OCI-M2 (cell line): ENCODE measurements around the gene ABCA1.

Experiments used
- DNase-seq: peaks from one replicate; lab custom pipeline; 2025; ENCODE audit not compliant: unreplicated experiment; lab: John Stamatoyannopoulos, UW

Gene ABCA1

DNA sequence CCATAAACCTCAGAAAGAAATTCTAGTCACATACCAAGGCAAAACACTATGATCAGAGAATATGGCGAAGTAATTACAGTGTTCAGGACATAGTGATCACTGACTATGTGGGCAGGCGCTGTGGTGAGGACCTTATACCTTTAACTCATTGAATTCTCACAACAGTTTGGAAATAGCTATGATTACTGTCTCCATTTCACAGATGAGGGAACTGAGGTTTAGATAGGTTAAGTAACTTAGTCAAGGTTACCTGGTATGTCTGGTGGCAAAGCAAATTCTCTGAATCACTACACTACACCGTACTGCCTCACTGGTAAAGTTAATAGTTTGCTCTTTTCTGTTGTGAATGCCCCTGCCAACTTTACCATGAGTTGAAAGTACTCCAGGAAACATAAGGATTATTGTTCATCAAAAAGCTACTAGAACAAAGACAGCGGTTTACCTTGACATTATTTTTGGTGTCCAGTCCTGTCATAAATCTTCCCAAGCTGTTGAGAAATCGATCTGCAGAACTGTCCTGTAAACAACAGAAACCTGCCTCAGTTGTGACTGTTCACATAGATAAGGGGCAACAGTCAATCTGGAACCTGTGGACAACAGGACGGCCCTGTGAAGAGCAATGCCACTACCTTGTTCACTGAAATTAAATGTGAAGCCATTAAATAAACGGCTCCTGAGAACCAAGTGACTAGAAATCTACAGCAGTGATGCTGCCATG, 127.7 kb downstream of the ABCA1 start:
- DNase-seq = no peak

DNA sequence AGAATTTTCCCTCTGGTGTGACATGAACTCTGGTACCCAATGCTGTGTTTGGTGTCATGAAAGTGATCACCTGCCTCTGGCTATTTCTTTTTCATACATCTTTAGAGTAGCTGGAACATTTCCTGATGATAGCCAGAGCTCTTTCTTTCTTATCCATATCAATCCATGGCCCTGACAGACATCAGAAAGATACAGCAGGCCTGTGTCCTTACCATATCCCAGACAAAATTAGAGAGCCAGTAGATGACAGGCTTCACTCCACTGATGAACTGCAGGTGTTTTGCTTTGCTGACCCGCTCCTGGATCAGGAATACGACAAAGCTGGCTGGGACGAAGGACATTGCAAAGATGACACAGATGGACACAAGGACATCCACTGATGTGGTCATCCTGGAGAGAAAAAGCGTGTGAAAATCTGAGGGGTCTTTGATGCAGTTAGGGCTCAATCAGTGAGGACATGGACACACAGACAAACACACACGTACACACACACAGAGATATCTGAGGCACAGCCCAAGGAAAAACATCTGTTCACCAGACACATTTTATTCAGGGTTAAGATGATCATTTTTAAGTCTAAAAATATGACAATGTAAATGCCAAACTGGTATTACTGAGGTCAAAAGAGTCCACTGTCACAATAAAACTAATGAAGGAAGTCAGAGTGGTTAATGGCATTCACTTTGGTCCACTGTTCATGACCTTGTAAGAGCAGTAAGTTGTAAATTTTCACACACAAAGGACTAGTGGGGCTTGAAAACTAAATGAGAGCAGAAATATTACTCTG, 129.6 kb downstream of the ABCA1 start:
- no peak for DNase-seq

DNA sequence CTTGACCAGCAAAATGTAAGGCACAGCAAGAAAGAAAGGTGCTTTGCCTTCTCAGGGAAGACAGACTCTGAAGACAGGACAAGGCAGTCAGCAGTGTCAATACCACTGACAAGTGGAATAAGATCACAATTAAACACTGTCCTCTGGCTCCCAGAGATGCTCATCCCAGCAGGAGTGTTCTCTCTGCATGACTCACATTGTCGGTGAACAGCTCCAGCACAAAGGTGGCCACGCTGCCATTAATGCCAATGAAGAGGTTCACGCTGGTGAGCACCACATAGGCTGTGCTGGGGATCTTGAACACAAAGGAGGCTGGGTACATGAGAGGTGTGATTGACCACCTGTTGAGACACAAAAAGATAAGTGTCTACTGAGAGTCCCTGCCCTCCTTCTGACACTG, 132.1 kb downstream of the ABCA1 start:
- no peak for DNase-seq

DNA sequence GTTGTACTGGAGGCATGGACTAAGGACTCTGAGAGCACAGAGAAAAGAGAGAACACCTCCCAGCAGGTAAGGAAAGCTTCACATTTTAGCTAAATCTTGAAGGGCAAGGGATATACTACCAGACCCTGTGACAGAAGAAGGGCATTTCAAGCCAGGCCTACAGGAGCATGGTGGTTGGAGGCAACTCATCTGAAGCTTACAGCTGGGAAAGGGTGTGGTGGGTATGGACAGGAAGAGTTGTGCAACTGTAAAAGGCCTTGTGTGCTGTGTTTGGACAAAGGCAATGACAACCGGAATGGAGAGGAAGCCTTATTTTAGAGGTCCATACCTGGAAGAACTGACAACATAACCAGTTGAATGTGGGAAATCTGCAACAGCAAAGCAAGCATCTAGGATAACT, 132.9 kb downstream of the ABCA1 start:
- DNase-seq = no peak

DNA sequence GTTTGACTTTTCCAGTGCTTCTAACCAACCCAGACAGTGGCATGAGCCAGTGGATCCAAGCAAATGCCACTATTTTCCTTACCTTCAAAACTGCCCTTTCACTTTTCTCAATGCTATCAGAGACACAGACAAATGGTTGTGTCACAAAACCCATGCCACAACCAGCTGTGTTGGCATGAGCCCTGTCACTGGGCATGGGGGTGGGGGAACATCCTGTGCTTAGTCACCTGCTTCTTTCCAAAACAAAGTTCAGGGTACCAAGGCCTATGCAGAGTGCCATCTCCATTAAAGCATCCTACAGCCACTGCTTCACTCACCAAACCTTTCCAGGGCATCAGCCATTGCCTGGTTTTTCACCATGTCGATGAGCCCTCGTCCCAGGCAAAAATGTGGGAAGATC, 133.9 kb downstream of the ABCA1 start:
- no peak for DNase-seq

DNA sequence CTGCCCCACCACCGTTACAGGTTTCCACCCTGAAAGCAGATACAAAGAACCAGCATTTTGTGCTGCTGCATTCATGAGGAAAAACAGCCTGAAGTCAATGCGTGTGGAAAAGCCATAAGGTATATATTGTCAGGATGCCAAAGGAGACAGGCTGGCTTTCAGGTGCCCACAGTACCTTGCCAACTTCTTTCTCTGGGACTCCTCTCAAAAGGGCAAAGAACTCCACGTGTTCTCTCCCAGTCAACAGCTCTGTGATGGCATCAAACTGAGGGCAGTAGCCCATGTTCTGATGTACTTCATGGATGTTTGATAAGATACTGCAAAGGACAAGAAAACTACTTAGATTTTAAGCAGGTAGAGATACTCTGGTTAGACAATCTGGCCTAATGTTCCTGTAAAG, 139.7 kb downstream of the ABCA1 start:
- no peak for DNase-seq

DNA sequence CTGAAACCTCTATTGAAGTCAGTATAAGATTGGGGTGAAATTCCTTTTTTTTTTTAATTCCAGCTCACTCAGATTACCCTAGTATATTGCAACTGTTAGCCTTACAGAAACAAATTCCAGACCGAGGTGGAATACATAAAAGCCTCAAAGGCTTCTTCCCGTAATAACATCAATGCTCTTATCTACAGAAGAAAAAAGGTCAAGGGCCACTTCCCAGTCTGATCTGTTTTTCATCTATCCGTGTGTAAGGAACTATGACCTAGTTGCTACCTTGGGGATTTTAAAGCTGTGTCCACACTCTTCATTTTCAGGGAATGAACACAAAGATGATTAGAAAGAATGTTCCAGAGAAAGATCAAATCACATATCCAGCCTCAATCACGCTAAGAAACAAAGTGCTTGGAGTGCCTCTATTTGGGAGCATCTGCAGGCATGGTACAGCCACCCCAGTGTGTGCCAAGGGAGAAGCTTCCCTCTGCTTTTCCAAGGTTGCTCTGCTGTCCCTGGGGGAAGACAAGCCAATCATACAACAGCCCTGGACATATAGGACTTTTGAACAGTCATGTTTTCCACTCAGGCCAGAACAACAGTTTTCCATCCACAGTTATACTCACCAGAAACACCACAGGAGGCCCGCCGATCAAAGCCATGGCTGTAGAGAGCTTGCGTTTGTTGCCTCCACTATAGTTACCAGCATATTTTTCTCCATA, 140.5 kb downstream of the ABCA1 start:
- DNase-seq = no peak

DNA sequence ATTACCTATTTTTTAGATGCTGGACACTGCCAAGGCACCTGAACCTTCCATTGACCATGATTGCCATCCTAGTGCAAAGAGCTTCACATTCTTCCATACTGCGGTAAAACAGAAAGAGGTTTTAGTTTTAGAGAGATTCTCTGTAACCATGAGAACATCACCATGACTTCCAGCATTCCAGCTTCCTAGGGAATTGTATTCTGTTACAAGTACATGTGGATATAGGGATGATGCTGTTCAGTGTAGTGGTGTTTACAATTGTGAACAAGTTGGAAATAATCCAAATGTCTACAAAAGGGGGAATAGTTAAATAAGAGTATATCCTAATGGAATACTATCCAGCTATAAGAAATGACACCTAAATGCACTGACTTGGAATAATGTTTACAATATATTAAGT, 141.7 kb downstream of the ABCA1 start:
- no peak for DNase-seq

DNA sequence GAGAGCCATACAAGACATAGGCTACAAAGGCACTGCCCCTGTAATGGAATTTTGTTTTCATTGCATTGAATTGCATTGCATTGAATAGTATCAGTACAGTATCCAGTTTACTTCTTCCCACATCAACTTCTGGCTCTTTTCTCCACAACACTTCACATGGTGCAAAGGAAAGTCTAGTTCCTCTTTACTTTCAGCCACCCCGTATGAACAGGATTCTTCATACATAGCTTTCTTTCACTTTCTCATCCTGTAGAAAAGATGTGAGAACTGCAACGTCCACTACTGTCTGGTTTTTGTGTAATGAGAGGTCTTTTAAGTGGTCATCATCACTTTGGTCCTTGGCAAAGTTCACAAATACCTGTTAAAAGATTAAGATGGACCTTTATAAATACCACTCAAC, 143.9 kb downstream of the ABCA1 start:
- DNase-seq = no peak

DNA sequence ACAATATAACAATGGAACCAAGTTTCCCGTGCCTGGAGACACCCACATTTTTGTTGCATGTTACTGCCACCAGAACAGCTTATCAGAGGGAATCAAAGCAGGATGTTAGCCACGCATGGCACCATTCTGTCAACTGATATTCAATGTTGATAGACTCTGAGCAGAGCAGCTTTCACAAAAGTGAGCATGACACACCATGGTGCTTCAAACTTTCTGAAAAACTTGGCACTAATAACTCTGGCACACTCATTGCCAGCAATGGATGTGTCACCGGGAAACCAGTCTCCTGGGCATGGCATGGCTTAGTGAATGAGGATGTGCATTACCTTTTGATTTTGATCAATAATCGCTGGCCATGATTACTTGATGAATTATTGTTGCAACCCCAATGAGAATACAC, 144.4 kb downstream of the ABCA1 start:
- no peak for DNase-seq

DNA sequence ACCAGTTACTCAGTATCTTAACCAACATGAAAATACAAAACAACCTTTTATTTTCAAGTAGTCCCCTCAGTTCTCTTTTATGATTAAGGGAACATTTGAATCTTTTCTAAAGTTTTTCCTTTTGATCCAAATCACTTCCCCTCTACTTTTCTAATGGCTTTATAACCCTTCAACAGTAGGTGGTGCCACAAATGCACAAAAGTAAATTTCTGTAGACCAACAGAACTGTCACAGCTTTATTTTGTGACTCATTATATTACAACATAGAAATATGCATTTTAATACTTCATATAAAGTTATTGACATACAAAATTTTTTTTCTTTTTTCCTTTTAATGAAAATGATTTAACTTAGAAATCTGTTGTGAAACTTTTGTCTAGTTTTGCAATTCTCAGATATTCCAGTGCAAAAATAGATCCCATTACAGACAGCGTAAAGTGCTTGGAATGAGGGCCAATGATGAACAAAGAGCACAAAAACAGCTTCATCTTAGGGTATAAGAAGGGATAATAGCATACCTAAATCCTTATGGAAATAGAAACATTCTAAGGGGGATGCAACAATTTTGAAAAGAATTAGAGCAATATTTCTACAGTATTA, 147.1 kb downstream of the ABCA1 start:
- no peak for DNase-seq

DNA sequence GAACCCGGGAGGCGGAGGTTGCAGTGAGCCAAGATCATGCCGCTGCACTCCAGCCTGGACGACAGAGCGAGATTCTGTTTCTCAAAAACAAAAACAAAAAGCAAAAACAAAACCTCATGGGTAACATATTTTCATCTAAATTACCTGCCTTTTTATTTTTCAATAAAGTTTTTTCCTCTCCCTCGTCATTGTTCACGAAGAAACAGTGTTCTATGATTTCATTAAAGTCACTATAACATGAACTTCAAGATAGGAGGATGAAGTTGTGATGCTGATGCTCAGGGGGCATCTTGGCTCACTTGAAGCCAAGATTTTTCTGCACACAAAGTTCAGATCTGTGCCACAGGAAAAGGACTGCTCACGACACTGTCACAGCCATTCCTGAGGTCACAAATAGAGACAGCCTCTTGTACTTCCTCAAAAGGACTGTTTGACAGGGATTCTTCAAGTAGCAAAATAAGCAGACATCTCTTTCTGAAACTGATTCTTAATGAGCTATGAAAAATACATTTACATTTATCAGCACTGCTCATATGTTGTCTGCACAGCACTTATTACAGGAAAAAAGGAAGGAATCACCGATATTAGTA, 147.9 kb downstream of the ABCA1 start:
- DNase-seq = no peak

DNA sequence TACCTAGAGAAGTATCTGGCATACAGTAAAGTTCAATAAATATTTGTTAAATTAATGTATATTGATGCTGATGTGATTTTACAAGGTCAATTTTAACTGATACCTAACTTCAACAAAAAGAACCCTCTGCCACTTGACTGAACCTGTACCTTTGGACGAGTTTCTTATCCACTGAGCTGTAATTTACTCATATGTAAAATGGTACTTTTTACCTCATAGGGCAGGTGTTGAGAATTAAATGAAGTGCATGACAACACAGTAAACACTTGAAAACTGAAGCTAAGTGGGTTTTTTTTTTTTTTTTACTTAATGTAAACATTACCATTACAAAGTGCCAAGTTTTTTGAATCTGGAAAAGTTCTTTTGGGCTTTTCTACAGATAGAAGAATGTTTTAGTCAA, 148.6 kb downstream of the ABCA1 start:
- no peak for DNase-seq

DNA sequence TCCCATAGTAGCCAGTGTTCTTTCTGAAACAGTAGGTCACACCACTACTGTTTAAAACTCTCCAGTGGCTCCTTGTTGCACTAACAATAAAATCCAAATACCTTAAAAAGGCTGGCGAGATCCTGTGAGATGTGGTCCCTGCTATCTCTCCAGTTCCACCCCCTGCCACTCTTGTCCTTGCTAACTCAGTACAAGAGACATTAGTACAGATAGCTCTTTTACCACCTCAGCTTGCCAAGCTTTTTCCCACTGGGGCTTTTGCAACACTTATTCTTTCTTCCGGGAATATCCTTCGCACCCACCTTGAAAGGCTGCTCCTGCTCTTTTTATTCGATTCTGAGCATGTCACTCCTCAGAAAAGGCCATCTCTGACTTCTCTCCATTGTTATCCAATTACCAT, 149.2 kb downstream of the ABCA1 start:
- no peak for DNase-seq

DNA sequence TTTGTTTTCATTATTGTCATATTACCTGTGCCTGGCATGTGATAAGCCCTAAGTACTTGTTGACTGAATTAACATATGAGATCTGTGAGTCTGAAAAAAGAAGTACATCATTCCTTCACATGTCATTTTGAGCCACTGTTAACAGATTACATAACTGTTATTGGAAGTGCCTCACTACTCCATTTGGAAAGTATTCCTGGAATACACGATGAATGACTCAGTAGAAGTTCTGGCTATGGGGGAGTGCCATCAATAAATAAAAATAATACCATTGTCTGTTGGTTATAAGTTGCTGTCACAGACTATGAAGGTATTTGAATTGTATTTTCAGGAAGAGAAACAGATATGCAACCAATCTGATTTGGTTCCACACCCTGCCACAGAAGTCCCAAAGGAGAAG, 151.2 kb downstream of the ABCA1 start:
- DNase-seq = no peak

DNA sequence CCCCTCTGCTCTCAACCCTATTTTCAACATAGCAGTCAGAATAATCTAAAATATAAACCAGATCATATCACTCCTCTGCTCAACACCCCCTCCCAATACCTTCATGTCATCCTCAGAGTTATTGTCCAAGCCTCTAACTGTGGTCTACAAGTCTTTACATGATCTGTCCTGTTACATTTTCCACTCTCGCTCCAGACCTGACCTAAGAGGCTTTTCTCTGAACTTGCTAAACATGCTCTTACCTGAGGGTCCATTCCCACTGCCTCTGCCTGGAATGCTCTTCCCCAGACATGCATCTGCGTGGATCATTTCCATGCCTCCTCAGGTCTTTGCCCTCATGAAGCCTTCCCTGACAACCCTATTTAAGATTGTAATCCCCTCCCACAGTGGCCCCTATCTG, 152.0 kb downstream of the ABCA1 start:
- DNase-seq = no peak

DNA sequence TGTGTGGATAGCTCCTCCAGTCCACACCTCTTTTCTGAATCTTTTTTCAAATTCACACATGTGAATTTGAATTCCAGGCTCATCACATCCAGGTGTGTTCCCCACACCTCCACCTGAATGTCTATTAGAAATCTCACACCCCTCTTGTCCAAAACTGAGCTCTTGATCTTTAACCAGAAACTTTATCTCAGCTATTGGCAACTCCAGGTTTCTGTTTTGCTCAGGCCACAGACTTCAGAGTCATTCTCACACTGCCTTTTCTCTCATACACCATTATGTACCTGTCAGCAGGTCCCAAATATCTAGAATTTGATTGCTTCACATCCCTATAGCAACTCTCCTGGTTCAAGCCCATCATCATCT, 152.4 kb downstream of the ABCA1 start:
- no peak for DNase-seq

DNA sequence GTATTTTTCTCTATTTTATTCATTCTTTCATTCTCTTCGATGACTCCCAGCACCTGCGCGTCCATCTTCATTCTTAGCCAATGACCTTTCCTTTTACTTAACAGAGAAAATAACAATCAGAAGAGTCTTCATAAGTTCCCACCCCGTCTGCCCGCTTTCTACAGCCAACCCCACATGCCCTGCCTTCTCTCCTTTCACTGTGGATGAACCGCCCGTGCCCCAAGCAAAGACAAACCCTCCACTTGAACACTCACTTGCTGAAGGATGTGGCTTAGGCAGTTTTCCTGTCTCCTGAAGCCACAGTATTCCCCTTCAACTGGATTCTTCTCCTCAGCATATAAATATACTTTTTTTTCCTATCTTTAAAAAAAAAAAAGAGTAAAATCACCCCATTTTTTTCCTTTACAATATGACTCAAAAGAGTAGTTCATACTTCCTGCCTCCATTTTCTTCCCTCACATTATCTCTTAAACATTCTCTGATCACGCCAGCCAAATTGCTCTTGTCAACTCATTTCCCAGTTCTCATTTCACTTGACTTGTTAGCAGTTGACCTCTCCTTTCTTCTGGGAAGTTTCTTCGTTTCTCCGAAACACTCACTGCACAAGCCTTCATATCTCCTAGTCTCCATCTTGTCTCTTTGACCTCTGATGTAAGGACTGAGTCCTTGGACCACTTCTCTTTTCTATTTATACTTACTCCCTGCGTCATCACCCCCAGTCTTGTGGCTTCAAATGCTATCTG, 153.0 kb downstream of the ABCA1 start:
- DNase-seq = no peak

DNA sequence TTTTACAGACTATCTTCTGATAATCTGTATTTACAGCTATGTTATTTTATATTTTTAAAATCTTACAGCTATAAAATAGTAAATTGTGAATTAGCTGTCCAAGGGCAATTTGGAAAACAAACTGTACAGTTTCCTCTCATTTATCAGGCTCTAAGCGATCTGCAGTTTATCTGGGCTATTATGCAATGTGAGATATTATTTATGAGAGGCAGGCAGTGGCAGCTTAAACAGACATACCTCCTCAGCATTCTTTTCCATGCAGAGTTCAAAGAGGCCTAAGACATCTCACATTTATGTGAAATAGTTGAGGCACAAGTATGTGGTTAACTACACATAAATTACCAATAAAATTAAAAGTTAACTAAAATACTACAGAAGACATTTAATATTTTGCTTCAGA, 153.8 kb downstream of the ABCA1 start:
- DNase-seq = no peak

DNA sequence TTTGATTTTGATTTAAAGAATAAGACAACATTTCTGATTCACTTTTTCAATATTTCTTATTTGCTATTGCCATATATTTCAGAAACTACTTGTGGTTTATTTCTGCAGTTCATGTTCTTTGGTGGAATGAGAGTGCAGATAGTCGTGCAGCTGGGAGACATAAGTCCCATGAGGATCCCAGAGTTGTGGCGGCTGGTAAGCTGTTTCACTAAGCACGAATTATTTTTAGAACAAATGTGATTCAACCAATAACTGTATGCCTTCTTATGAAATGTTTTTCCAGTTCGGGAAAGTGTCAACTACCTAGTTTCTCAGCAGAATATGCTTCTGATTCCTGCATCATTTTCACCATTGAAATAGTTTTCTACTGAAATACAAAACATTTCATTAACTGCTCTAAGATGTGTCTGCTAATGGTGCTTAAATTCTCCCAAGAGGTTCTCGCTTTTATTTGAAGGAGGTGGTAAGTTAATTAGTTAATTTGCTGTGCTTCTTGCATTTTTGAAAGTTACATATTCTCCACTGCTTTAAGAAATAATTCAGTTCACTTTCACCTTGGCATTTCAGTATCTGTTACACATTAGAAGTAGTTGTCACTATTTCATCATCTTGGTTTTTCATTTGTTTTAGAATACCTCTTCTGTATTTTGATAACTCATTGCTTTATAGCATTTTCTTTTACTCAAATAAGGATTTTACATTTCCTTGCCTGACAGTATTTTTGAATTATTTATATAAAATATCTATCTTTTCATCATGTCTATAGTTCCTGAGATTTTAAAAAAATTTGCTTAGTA, 155.0 kb downstream of the ABCA1 start:
- no peak for DNase-seq
